Dermis lymphatic vessel endothelial cell (primary cell): ENCODE measurements around the gene TCHHL1. TPM values are rescaled to one million over a fixed set of nuclear protein-coding genes. Genes with fewer than 3 reads are reported as not detected.

Experiments
- total RNA-seq: library from RNA; depleted of rRNA; stranded (reverse); fragments of >200 nt; gene quantifications from 2 replicates; pipeline ENCODE4 v1.2.1, GENCODE V29; 2014

The TCHHL1 gene
- not detected in 2 replicates for total RNA-seq

GRCh38 chr1:152089014-152089674, at the start of gene TCHHL1:
Gene TCHHL1 (minus strand): TSS chr1:152089064. CDS start chr1:152088143, 921 bp downstream.

DNA sequence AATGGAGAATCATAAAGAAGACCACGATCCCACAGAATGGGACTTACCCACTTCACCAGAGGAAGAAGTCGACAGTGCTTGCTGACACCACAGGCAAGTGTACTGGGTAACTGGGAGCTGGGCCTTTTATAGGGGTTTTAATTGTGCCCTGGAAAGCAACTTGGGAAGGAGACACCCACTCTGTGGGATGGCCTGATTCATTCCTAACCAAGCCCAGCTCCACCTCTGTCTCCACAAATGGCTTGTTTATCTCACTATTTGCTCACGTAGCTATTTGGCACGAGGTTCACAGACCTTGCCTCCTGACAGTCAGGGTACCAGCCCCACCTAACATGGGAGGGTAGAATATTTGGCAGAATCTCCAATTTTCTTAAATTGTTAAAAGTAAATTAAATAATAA, 26.5 kb upstream of the TCHHL1 start, which contains the start of gene TCHH:
Gene TCHH (minus strand): TSS at position 101 of the 400 bp plus-strand sequence. CDS start 1,364 bp downstream, outside the sequence.

DNA sequence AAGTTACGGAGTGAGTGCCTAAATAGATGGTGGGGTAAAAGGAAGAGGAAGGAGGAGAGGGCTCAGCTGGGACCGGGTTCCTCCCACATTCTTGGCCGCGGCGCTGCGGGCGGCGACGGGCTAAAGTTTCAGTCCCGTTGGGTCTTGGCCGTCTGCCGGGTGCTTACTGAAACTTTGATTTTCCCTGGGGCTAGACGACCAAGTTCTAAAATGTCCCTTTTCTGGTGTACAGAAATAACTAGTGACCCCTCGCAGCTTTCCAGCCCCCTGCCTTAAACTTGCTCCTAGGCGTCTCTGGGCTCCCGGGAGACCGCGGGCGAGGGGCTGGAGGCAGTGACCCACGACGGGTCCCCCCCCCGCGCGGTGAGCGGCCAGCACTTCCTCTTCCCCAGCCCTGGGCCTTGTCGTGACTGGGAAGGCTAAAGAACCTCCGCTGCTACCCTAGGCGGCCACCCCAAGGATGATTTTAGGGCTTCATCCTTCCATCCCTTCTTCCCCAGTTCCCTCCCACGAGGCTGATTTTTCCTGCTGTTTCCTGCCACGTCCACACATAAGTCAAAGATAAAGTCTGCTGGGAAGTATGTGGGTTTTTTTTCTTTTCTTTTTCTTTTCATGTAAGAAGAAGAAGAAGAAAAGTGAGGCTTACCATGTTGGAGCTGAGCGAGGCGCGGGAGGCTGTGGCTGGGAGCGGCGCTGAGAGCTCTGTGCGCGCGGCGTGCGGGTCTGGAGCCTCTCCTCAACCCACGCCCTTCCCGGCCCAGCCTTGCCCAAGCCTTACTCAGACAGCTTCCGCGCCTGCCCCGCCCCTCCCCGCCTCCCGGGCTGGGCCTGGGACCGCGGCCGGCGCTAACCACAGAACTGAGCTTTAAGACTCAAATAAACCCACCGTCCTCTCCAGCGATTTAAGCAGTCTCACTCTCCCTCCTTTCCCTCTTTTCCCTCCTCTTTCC, 52.3 kb downstream of the TCHHL1 start, which contains the start of gene S100A11:
Gene S100A11 (minus strand): TSS at position 738 of the 950 bp plus-strand sequence. CDS start 89 bp downstream, at position 649.

Other genes with a start within 250 kb of the TCHHL1 start
- gene C2CD4D, start 249.2 kb downstream of the TCHHL1 start, total RNA-seq: 0.11 and 0.26 TPM in 2 replicates
- gene THEM5, start 235.4 kb downstream of the TCHHL1 start, total RNA-seq: 0.33 and 0.34 TPM in 2 replicates
- gene THEM4, start 179.6 kb downstream of the TCHHL1 start, total RNA-seq: 5.0 and 7.7 TPM in 2 replicates
- gene S100A10, start 95.2 kb downstream of the TCHHL1 start, total RNA-seq: 190 and 241 TPM in 2 replicates
- gene S100A11, start 52.1 kb downstream of the TCHHL1 start, total RNA-seq: 10.9 TPM in 2 replicates
- under 0.01 and 0.11 TPM in 2 replicates for gene TCHH, start 26.4 kb upstream of the TCHHL1 start, total RNA-seq
- not detected in 2 replicates for gene RPTN, start 70.2 kb upstream of the TCHHL1 start, total RNA-seq
- not detected in 2 replicates for gene HRNR, start 135.1 kb upstream of the TCHHL1 start, total RNA-seq
- not detected in 2 replicates for gene FLG, start 236.2 kb upstream of the TCHHL1 start, total RNA-seq